Transverse colon (tissue), 4 donors: Measurements from ENCODE around the gene C20orf173.

Experiments
- CTCF ChIP-seq, 5 experiments: fragments of 200-600 bp in 3 of 5; fragments of 450-650 bp in 2 of 5; sonication (generic) in 3 of 5; IDR thresholded peaks; 1 replicate in 2 of 5; 2 replicates in 3 of 5; pipeline ENCODE4 v1.5.1; 2016 to 2017; ENCODE audit warnings: antibody characterized with exemption in 5 of 5, inconsistent platforms in 3 of 5, mild to moderate bottlenecking in 2 of 5, moderate library complexity in 1 of 5
- EP300 ChIP-seq: sonication (generic); formaldehyde crosslinking; IDR thresholded peaks from one replicate; pipeline ENCODE4 v1.6.1; 2017; ENCODE audit warnings: antibody characterized with exemption, low read depth
- POLR2A ChIP-seq: fragments of 450-650 bp; IDR thresholded peaks from one replicate; pipeline ENCODE4 v1.6.1; 2016; ENCODE audit warnings: antibody characterized with exemption, mild to moderate bottlenecking, moderate library complexity
- POLR2AphosphoS5 ChIP-seq, 3 donors: sonication (generic); formaldehyde crosslinking; IDR thresholded peaks; one replicate each; pipeline ENCODE4 v1.6.1; 2016; ENCODE audit warnings: antibody characterized with exemption in 3 of 3

GRCh38 chr20:35564905-35565304 lies 35.5 kb upstream of the C20orf173 start:
- TF ChIP-seq CTCF (IDR thresholded peaks at IDR 0.05) (no peak), POLR2A (no peak), POLR2AphosphoS5 (IDR thresholded peaks at IDR 0.05) (no peak), EP300 (no peak)
